ENCODE results near the gene PCK1. TPM values are rescaled to one million over a fixed set of nuclear protein-coding genes. Genes with fewer than 3 reads are reported as not detected.

Gene PCK1
- total RNA-seq, 1 experiment from 2014 or later = not detected

DNA sequence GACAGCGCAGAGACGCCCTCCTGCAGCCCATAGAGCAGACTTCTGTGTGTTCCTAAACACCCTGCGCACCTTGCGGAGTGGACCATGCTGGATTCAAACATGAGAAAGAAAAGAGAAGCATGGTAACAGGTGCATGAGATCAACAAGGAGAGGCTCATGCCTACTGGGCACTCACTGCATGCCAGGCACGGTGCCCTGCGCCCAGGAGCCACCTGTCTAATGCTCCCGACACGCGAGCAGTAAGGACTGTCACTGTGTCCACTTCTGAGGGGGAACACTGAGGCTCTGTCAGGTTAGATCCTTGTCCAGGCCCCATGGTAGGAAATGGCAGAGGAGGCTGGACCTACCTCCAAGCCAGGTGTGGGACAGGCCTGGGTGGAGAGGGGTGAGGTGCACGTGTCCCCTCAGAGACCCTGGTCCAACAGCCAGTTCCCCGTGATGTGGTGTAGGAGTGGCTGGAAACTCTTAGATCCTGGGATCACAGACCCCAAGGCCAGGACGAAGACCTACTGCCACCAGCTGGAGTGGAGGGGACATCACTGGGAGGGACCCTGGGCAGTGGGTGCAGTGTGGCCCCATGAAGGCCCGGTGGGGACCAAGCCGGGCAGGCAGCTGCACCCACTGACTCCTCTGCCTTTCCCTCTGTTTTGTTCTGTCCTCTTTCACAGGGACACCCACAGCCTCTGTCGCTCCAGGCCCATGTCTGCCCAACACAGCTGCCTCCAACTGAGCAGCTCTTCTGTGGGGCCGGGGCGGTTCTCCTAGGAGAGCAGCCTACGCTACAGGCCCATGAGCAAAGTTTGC is 29.8 kb downstream of the PCK1 start:
- TF ChIP-seq, protein P1, sequence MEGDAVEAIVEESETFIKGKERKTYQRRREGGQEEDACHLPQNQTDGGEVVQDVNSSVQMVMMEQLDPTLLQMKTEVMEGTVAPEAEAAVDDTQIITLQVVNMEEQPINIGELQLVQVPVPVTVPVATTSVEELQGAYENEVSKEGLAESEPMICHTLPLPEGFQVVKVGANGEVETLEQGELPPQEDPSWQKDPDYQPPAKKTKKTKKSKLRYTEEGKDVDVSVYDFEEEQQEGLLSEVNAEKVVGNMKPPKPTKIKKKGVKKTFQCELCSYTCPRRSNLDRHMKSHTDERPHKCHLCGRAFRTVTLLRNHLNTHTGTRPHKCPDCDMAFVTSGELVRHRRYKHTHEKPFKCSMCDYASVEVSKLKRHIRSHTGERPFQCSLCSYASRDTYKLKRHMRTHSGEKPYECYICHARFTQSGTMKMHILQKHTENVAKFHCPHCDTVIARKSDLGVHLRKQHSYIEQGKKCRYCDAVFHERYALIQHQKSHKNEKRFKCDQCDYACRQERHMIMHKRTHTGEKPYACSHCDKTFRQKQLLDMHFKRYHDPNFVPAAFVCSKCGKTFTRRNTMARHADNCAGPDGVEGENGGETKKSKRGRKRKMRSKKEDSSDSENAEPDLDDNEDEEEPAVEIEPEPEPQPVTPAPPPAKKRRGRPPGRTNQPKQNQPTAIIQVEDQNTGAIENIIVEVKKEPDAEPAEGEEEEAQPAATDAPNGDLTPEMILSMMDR (conservative IDR thresholded peaks at IDR 0.05) = no peak
- no peaks in the 10 kb centered on the region for H3K79me1 ChIP-seq (ENCODE audit: insufficient read depth, low read depth, low read length, poor library complexity, severe bottlenecking)
- H3K9me3 Mint-ChIP-seq = peaks cover 0 to 9% of the 10 kb centered on the region in 2 experiments; a peak in 3 of 5 replicates
- no peaks in the 10 kb centered on the region for H3K23me2 ChIP-seq (ENCODE audit: insufficient read length, low read depth, low read length, poor library complexity, severe bottlenecking)
- H2BK5ac ChIP-seq (ENCODE audit: insufficient read length, low read length) = no peak overlapping the region
- H4K8ac ChIP-seq (replicated peaks; ENCODE audit: insufficient read length, low read depth, low read length) = no peak overlapping the region
- no peaks in the 10 kb centered on the region for H3K27me3 ChIP-seq (ENCODE audit: insufficient read depth, low read length)
- H3K27ac ChIP-seq (ENCODE audit: insufficient read length, low read depth, low read length) = no peak overlapping the region
- H2AK5ac ChIP-seq (ENCODE audit: insufficient read length, low read length) = no peak overlapping the region
- no peaks in the 10 kb centered on the region for H3K36me3 Mint-ChIP-seq (ENCODE audit: insufficient read depth in 1 of 3, low read depth in 3 of 3)
- no CpG with 5 or more reads among the region's 18 CpGs for WGBS (ENCODE audit: extremely low coverage, insufficient read length, low lambda C conversion rate)
- no peak overlapping the region for H3K4ac ChIP-seq (ENCODE audit: low read depth, low read length)
- H3K27me3 Mint-ChIP-seq (ENCODE audit: low read depth) = peaks cover 6% of the 10 kb centered on the region
- no peak overlapping the region for H2AFZ ChIP-seq (ENCODE audit: low read length)
- no peak overlapping the region for H2BK12ac ChIP-seq (ENCODE audit: insufficient read length, low read depth, low read length)
- no peak overlapping the region for H2BK15ac ChIP-seq (ENCODE audit: low read depth, low read length)
- H3K4me3 Mint-ChIP-seq = no peak overlapping the region
- H4K20me1 ChIP-seq (ENCODE audit: control insufficient read depth, insufficient read depth, insufficient read length) = no peaks in the 10 kb centered on the region
- H4K5ac ChIP-seq (ENCODE audit: insufficient read length, low read depth, low read length) = no peak overlapping the region
- no peak for DNase-seq
- H3K18ac ChIP-seq (ENCODE audit: insufficient read length, low read depth, low read length) = no peak overlapping the region
- H3K14ac ChIP-seq (ENCODE audit: insufficient read depth, low read length) = no peak overlapping the region; the same call in 1 of the 2 replicates
- no peak overlapping the region for H4K91ac ChIP-seq (ENCODE audit: insufficient read length, low read depth, low read length)
- no peak overlapping the region for H3K9ac ChIP-seq (ENCODE audit: extremely low read depth, insufficient read length, low read length)
- no peak overlapping the region for H2BK20ac ChIP-seq (ENCODE audit: low read depth, low read length, poor library complexity, severe bottlenecking)
- no peaks in the 10 kb centered on the region for H3K79me2 ChIP-seq (ENCODE audit: insufficient read depth, low read length)
- no peak overlapping the region for H3K23ac ChIP-seq (ENCODE audit: insufficient read length, low read depth, low read length)
- no peaks in the 10 kb centered on the region for H3K9me3 ChIP-seq (ENCODE audit: control insufficient read depth, low read depth, low read length)
- H3K4me1 ChIP-seq (ENCODE audit: insufficient read depth, low read length) = no peaks in the 10 kb centered on the region
- no peak overlapping the region for H3T11ph ChIP-seq (ENCODE audit: low read length)
- H3K4me1 Mint-ChIP-seq = peaks cover 5 to 33% of the 10 kb centered on the region in 2 experiments
- no peak overlapping the region; a peak in 1 of 7 replicates for H3K27ac Mint-ChIP-seq
- H3K56ac ChIP-seq (ENCODE audit: insufficient read length, low read depth, low read length) = no peak overlapping the region
- no peak overlapping the region for H3K4me2 ChIP-seq (ENCODE audit: insufficient read depth, insufficient read length, low read length)
- no peak overlapping the region for H2BK120ac ChIP-seq (ENCODE audit: low read depth, low read length, poor library complexity, severe bottlenecking)

Measured in H9 (cell line).